Activated naive CD8-positive, alpha-beta T cell treated with anti-CD3 and anti-CD28 coated beads, Interleukin-2, amount 50 U/mL, for 24 hours (primary cell): ENCODE measurements around the gene TSPAN32.

ENCODE experiments used
- ATAC-seq: fragments of 150-1000 bp; cut with Tn5 transposase; one replicate; pipeline ENCODE4 v1.10.0; 2021
- DNase-seq: peaks from one replicate; pipeline ENCODE4 v3.0.0; 2021
- H3K27ac Mint-ChIP-seq: one replicate; pipeline ENCODE4 v1.8.0; 2021; ENCODE audit warnings: mild to moderate bottlenecking, mixed read lengths
- H3K27me3 Mint-ChIP-seq: one replicate; pipeline ENCODE4 v1.8.0; 2021; ENCODE audit warnings: mixed read lengths
- H3K36me3 Mint-ChIP-seq: one replicate; pipeline ENCODE4 v1.8.0; 2021; ENCODE audit warnings: low read depth, mixed read lengths
- H3K4me1 Mint-ChIP-seq: one replicate; pipeline ENCODE4 v1.8.0; 2021; ENCODE audit warnings: mixed read lengths
- H3K4me3 Mint-ChIP-seq: one replicate; pipeline ENCODE4 v1.8.0; 2021; ENCODE audit warnings: mild to moderate bottlenecking, moderate library complexity, mixed read lengths
- H3K9me3 Mint-ChIP-seq: one replicate; pipeline ENCODE4 v1.8.0; 2021; ENCODE audit warnings: mixed read lengths

Gene TSPAN32

DNA sequence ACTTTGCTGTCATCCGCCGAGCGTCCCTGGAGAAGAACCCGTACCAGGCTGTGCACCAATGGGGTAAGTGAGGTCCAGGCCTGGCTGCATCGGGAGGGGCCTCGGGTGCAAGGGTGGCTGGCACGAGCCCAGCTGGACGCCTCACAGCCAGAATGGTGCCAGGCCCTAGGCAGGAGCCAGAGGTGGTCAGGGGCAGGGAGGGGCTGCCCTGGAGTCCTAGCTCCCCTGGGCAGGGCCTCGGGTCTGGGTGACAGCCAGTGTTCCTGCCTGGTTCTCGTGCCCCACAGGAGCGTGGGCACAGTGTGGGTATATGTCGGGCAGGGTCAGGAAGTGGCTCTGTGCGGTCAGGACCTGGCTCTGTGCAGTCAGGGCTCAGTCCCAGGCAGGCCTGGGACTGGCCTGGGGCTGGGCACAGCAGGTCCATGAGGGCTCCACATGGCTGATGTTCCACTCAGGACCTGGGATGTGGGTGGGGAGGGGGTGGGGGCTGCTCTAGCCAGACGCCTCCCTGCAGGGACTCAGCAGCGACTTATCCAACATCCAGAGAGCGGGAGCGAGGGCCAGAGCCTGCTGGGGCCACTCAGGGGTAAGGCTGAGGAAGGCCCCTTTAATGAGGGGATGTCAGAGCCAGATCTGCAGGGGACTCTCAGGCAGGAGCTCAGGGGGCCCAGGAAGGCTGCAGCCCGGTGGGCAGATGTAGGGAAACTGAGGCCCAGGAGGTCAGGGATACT lies 1.2 kb downstream of the TSPAN32 start:
- no peak for ATAC-seq
- Mint-ChIP-seq H3K27ac (peak overlapping the region; percentile 92), H3K36me3 (no peaks in the 10 kb centered on the region), H3K4me3 (peak overlapping the region; percentile 84), H3K9me3 (no peaks in the 10 kb centered on the region), H3K27me3 (no peaks in the 10 kb centered on the region), H3K4me1 (peaks cover 55% of the 10 kb centered on the region)
- peak; percentile 18 for DNase-seq

DNA sequence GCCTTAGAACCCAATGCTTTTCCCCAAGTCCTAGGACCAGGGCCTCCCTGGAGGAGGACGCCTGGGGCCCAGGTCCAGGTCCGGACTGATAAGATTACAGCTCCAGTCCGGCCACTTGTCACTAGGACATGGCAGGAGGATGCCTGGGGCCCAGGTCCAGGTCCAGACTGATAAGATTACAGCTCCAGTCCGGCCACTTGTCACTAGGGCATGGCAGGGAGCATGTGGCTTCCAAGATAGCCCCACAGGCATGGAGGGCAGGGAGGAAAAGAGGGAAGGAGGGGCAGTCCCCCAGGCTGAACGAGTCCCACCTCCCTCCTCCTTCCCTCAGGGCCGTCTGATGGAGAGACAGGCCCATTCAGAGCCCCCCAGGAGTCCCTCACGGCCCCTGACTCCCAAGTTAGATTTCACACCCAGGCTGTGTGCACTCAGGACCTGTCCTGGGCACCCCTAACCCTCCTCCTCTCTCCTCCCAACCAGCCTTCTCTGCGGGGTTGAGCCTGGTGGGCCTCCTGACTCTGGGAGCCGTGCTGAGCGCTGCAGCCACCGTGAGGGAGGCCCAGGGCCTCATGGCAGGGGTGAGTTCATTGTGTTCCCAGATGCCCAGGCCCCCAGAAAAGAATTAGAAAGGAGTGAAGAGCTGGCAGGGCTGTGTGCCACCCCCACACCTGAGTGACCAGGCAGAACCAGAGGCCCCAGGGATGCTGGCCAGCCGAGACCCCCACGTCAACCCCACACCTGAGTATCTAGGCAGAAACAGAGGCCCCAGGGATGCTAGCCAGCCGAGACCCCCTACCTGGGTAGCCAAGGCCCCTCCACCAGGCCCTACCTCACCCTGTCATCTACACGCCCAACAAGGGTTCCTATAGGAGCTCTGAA lies 2.1 kb downstream of the TSPAN32 start:
- Mint-ChIP-seq H3K27ac (peak overlapping the region; percentile 92), H3K36me3 (no peaks in the 10 kb centered on the region), H3K4me3 (peak overlapping the region; percentile 84), H3K27me3 (no peaks in the 10 kb centered on the region), H3K4me1 (peaks cover 51% of the 10 kb centered on the region), H3K9me3 (no peaks in the 10 kb centered on the region)
- DNase-seq: no peak
- ATAC-seq: no peak

DNA sequence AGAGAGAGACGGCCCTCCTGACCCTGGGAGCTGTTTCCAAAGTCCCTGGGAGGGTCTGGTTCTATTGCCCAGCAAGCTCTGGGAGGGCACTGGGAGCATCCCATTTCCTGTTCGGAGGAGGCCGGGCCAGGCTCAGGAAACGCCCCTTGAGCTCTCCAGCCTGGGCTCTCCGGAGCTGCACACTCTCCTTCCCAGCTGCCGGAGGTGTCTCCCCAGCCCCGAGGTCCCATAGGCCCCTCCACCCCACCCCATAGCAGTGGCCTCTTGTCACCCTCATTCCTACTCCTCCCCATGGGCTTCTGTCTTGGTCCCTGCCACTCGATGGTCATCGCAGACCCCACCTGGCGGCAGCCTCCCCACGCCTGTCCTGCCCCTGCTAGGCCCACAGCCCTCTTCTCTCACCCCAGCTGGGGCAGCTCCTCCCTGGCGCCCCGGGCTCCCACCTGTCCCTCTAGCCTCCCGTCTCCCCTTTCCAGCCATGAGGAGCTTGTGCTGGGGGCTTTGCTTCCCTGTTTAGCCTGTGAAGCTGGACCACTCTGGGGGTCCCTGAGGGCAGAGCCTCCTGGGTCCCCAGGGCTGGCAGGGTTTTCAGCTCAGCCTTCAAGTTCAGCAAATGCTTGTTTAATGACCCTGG lies 2.8 kb downstream of the TSPAN32 start:
- no peak for DNase-seq
- no peaks in the 10 kb centered on the region for H3K27me3 Mint-ChIP-seq
- H3K27ac Mint-ChIP-seq: peak overlapping the region; percentile 49
- H3K4me1 Mint-ChIP-seq: peaks cover 45% of the 10 kb centered on the region
- ATAC-seq: no peak
- H3K4me3 Mint-ChIP-seq: peak overlapping the region; percentile 84
- H3K9me3 Mint-ChIP-seq: no peaks in the 10 kb centered on the region
- no peaks in the 10 kb centered on the region for H3K36me3 Mint-ChIP-seq

DNA sequence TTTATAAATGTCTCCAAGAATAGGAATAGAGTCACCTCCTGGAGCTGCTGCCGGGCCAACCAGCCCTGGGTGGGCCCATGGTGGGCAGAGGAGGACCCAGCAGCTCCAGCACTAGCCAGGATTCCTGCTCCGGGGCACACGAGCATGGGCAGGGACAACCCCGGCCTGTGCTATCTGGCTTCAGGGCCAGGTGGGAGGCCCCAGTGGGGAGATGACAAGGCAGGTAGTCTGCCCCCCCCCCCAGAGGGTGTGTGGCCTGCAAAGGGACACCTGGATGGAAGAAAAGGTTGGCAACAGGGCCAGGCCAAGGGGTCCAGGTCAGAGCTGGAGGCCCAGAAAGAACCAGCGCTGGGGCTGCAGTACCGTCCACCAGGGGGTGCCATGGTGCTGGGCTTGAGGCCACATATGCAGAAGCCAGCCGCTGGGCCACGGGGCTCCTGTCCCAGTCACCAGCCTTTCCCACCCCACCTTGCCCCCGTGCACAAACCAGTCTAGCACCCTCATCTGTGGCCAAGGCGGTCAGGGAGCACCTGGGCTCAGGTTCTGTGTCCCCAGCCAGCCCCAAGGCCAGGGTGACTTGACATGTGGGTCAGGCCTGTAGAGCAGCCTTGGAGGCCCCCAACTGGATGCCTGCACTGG lies 3.4 kb downstream of the TSPAN32 start:
- no peaks in the 10 kb centered on the region for H3K9me3 Mint-ChIP-seq
- peak overlapping the region; percentile 68 for H3K4me3 Mint-ChIP-seq
- peak overlapping the region; percentile 86 for H3K27ac Mint-ChIP-seq
- H3K36me3 Mint-ChIP-seq: no peaks in the 10 kb centered on the region
- H3K27me3 Mint-ChIP-seq: no peaks in the 10 kb centered on the region
- peaks cover 44% of the 10 kb centered on the region for H3K4me1 Mint-ChIP-seq
- DNase-seq: peak; percentile 94
- ATAC-seq: peak; percentile 56

DNA sequence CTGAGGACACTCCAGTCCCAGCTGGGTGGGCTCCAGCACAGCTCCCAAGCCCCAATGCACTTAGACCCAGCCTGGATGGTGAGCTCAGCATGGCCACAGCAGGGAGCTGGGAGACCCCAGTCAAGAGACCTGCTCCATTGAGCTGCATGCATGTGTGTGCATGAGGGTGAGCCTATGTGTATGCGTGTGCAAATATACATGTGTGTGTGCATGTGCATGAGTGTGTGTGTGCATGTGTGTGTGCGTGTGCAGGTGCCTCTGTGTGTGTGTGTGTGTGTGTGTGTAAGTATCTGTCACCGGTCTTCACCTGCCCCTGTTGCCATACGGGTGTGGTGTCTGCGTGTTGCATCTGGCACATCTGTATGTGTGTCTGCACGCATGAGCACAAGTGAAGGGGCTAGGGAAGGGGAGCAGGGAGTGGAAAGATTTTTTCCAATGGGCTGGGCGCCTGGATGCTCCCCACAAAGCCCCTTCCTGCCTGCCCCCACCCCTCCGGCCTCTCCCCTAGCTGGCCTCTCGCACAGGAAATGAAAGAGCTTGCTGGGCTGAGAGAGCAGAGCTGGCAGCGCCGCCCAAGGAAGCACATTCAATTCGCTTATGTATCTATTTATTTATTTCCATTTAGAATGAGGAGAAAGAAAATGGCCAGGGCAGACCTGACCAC lies 4.1 kb downstream of the TSPAN32 start:
- peak overlapping the region; percentile 68 for H3K4me3 Mint-ChIP-seq
- no peaks in the 10 kb centered on the region for H3K27me3 Mint-ChIP-seq
- H3K4me1 Mint-ChIP-seq: peaks cover 39% of the 10 kb centered on the region
- no peaks in the 10 kb centered on the region for H3K9me3 Mint-ChIP-seq
- no peak for ATAC-seq
- DNase-seq: peak; percentile 27
- H3K27ac Mint-ChIP-seq: peak overlapping the region; percentile 86
- H3K36me3 Mint-ChIP-seq: no peaks in the 10 kb centered on the region

DNA sequence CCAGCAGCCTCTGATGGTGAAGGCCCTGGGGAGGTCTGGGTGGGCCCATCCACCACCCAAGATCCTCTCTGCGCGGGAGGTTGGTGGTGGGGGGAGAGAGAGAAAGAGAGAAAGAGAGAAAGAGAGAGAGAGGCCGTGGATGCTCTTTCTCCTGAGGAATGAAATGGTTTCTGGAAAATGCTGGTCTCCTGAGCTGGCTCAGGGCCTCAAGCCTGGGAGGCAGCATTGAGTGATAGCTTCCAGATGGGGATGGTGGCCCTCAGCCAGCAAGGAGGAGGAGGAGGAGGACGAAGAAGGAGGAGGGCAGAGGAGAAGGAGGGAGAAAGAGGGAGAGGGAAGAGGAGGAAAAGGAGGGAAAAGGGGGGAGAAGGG lies 4.6 kb downstream of the TSPAN32 start:
- H3K36me3 Mint-ChIP-seq: no peaks in the 10 kb centered on the region
- ATAC-seq: no peak
- peak overlapping the region; percentile 68 for H3K4me3 Mint-ChIP-seq
- H3K4me1 Mint-ChIP-seq: peaks cover 37% of the 10 kb centered on the region
- H3K27me3 Mint-ChIP-seq: no peaks in the 10 kb centered on the region
- DNase-seq: no peak
- H3K27ac Mint-ChIP-seq: peak overlapping the region; percentile 86
- H3K9me3 Mint-ChIP-seq: no peaks in the 10 kb centered on the region

DNA sequence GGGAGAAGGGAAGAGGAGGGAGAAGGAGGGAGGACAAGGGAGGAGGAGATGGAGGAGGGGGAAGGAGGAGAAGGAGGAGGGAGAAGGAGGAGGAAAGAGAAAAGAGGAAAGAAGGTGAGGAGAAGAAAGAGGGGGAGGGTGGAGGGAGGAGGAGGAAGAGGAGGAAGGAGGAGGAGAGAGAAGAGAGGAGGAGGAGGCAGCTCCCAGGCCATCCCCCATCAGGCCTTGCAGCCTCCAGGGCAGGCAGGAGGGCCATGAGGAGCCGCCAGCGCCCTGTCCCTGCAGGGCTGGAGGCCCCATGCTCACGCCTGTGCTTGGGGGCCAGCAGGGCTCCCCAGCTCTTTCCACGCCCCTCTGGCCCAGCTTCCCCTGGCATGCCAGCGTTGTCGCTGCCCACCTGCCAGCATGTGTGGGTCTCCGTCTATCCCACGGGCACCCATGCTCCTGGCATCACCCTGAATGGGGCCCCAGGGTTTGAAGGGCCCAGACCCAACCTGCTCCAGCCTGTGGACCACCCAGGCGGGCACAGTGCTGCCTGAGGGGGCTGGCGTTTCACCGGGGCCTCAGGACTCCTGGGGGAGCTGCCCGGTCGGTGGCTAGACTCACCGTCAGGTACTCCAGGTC lies 5.2 kb downstream of the TSPAN32 start:
- Mint-ChIP-seq H3K27ac (no peak overlapping the region), H3K4me3 (no peak overlapping the region), H3K36me3 (no peaks in the 10 kb centered on the region), H3K4me1 (peaks cover 32% of the 10 kb centered on the region), H3K27me3 (no peaks in the 10 kb centered on the region), H3K9me3 (no peaks in the 10 kb centered on the region)
- ATAC-seq (no peak), DNase-seq (no peak)

- Mint-ChIP-seq H3K9me3 (no peaks in the 10 kb centered on the region), H3K36me3 (no peaks in the 10 kb centered on the region), H3K4me3 (no peak overlapping the region), H3K27me3 (no peaks in the 10 kb centered on the region), H3K4me1 (peaks cover 29% of the 10 kb centered on the region), H3K27ac (no peak overlapping the region)
- DNase-seq (no peak), ATAC-seq (no peak)
These were observed 5.9 kb downstream of the TSPAN32 start for GRCh38 chr11:2307501-2308331.

GRCh38 chr11:2308713-2309112 lies 6.9 kb downstream of the TSPAN32 start:
- Mint-ChIP-seq H3K4me3 (no peak overlapping the region), H3K27ac (no peak overlapping the region), H3K4me1 (peaks cover 22% of the 10 kb centered on the region), H3K9me3 (no peaks in the 10 kb centered on the region), H3K36me3 (no peaks in the 10 kb centered on the region), H3K27me3 (no peaks in the 10 kb centered on the region)
- no peak for DNase-seq
- ATAC-seq: no peak

- no peak overlapping the region for H3K4me3 Mint-ChIP-seq
- no peak overlapping the region for H3K27ac Mint-ChIP-seq
- H3K27me3 Mint-ChIP-seq: no peaks in the 10 kb centered on the region
- ATAC-seq (no peak), DNase-seq (no peak)
- H3K36me3 Mint-ChIP-seq: no peaks in the 10 kb centered on the region
- H3K9me3 Mint-ChIP-seq: no peaks in the 10 kb centered on the region
- H3K4me1 Mint-ChIP-seq: peaks cover 16% of the 10 kb centered on the region
These were observed 7.6 kb downstream of the TSPAN32 start for GRCh38 chr11:2309251-2310072.

GRCh38 chr11:2310073-2310785 lies 8.4 kb downstream of the TSPAN32 start:
- Mint-ChIP-seq H3K36me3 (no peaks in the 10 kb centered on the region), H3K9me3 (no peaks in the 10 kb centered on the region), H3K4me3 (no peak overlapping the region), H3K27ac (no peak overlapping the region), H3K27me3 (no peaks in the 10 kb centered on the region), H3K4me1 (peaks cover 12% of the 10 kb centered on the region)
- ATAC-seq: no peak
- no peak for DNase-seq

DNA sequence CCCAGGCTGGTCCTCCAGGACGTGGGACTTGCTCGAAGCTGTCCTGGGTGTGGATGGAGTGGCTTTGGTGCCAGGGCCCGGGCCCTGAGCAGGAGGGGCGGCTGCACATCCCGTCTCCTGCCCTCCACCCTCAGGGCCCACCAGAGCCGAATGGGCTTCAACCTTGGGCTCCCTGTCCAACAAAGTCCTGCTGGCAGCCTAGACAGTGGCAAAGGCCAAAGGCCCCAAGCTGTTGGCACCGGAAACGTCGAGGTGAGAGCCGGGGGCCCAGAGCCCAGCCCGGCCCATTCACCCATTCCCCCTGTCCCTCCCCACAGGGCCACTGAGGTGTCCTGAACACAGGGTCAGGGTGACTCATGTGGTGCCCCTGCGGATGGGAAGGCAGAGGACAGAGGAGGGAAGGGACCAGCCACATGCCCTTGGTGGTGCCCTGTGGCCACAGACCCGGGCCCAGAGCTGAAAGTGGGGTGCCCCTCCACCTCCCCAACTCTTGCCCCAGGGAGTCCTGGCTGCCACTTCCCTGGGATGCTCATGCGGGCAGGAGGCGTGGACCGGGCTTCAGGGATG lies 9.1 kb downstream of the TSPAN32 start:
- ATAC-seq: no peak
- H3K27me3 Mint-ChIP-seq: no peaks in the 10 kb centered on the region
- no peak overlapping the region for H3K27ac Mint-ChIP-seq
- H3K4me3 Mint-ChIP-seq: no peak overlapping the region
- no peaks in the 10 kb centered on the region for H3K9me3 Mint-ChIP-seq
- no peak for DNase-seq
- peaks cover 7% of the 10 kb centered on the region for H3K4me1 Mint-ChIP-seq
- no peaks in the 10 kb centered on the region for H3K36me3 Mint-ChIP-seq
